Melanocyte of skin (primary cell): ENCODE data around the gene PDE6A. TPM values are rescaled to one million over a fixed set of nuclear protein-coding genes. Genes with fewer than 3 reads are reported as not detected.

ENCODE experiments used
- small RNA-seq, 2 donors: library from RNA; depleted of rRNA; stranded (forward); fragments of <200 nt; gene quantifications; one replicate each; pipeline ENCODE3, GENCODE V24; 2012
- total RNA-seq, 2 donors: library from RNA; depleted of rRNA; stranded (reverse); fragments of >200 nt; gene quantifications; 2 replicates each; pipeline ENCODE4 v1.2.3, GENCODE V29; 2012

PDE6A gene
- total RNA-seq = not detected

DNA sequence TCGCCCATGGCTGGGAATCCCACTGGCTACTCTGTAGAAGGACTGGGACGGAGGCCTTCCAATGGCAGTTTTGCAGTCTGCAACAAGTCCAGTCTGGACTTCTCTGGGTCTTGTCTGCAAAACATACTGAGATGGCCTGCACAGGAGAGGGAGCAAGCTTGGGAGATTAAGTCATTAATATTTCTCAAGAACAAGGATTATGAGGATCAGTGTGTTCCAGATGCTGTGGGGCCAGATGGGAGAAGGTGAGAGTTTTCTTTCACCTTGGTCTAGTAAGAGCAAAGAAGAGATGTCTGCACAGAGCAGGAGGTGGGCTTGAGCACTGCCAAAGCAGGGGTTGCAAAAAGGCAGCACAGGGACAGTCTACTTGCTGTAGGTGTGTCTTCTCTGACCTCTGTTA is at the start of gene PDE6A:
TSS of gene PDE6A (minus strand) at position 128 of the 400 bp plus-strand sequence. CDS start at position 8, 120 bp downstream.

DNA sequence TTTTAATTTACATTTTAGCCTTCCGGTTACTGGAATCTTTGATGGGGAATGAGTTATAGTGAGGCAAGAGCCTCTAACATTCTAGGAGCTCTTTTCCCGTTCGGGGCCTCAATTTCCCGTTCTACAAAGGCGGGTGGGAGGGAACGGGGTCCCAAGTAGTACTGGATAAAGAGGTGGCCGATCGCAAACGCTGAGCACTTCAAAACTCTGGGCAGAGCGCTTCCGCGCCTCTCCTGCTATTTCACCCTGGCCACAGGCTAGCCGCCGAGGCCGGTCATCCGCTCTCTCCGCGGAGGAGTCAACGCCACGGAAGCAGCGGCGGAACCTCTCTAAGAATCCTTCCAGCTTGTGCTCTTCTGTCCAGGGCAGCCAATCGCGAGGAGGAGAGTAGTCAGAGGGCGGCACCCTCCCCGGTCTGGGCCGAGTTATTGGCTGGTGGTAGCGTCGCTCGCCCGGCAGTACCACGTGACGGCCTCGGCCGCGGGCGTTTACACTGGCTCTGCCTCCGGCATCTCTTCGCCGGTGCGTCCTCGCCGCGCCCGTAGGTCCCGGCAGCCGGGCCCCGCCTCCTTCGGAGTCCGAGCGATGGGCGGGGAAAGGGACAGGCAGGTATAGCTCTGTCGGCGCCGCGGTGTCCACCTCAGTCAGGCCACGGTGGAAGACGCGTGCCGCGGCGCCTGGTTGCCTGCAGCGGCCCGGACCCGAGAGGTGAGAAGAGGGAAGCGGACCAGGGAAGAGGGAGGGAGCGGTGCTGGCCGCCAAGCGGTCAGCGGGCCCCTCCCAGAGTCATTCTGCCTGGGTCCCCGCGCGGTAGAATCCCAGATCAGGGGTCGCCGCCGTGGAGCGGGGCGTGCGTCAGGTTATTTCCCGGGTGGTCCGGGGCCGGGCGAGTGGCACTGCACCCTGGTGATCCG is 15.9 kb upstream of the PDE6A start, which contains the start of gene SLC26A2:
TSS of gene SLC26A2 (plus strand) at position 487 of the 914 bp plus-strand sequence. CDS start 16,895 bp downstream, outside the sequence.

Small RNAs within 50 kb of the gene (small RNA-seq; reads per million reads assigned to genes)
- 0 reads per million in 2 donors for gene RF00019

Other genes starting within 250 kb of the PDE6A start
- gene PPARGC1B, start 214.5 kb downstream of the PDE6A start, total RNA-seq = 1 to 10 TPM; 4.1 to 8.0 TPM
- gene SLC26A2, start 16.0 kb upstream of the PDE6A start, total RNA-seq = 10 to 100 TPM; 33.7 to 38.3 TPM
- 1 to 10 TPM; 4.5 to 5.0 TPM for gene TIGD6, start 55.9 kb upstream of the PDE6A start, total RNA-seq
- gene HMGXB3, start 55.9 kb upstream of the PDE6A start, total RNA-seq = 10 to 100 TPM; 46.5 to 66.6 TPM
- under 1 TPM in 1 of 2 donors, not detected in 1; 0.33 TPM for gene CSF1R, start 141.8 kb upstream of the PDE6A start, total RNA-seq
- 1 to 10 TPM in 1 of 2 donors, under 1 TPM in 1; 0.34 to 1.3 TPM for gene PDGFRB, start 211.1 kb upstream of the PDE6A start, total RNA-seq
- not detected for gene CDX1, start 222.0 kb upstream of the PDE6A start, total RNA-seq
- gene SLC6A7, start 245.3 kb upstream of the PDE6A start, total RNA-seq = not detected